GM12875 (cell line): ENCODE measurements around the gene KCNQ2.
A peak's percentile ranks its signal among the peaks of the same experiment; 100 is the strongest.

Source experiments
- H3K4me3 ChIP-seq: one replicate; pipeline ENCODE4 v1.5.1; 2011; ENCODE audit warnings: low read depth, low read length, control low read depth
- TF ChIP-seq, protein P1 (sequence below): IDR thresholded peaks from 2 replicates; pipeline ENCODE4 v1.5.1; 2011; ENCODE audit warnings: low read depth, mild to moderate bottlenecking, control low read depth, inconsistent platforms, low read length, moderate library complexity, borderline replicate concordance; ENCODE audit not compliant: insufficient read depth

KCNQ2 gene

DNA sequence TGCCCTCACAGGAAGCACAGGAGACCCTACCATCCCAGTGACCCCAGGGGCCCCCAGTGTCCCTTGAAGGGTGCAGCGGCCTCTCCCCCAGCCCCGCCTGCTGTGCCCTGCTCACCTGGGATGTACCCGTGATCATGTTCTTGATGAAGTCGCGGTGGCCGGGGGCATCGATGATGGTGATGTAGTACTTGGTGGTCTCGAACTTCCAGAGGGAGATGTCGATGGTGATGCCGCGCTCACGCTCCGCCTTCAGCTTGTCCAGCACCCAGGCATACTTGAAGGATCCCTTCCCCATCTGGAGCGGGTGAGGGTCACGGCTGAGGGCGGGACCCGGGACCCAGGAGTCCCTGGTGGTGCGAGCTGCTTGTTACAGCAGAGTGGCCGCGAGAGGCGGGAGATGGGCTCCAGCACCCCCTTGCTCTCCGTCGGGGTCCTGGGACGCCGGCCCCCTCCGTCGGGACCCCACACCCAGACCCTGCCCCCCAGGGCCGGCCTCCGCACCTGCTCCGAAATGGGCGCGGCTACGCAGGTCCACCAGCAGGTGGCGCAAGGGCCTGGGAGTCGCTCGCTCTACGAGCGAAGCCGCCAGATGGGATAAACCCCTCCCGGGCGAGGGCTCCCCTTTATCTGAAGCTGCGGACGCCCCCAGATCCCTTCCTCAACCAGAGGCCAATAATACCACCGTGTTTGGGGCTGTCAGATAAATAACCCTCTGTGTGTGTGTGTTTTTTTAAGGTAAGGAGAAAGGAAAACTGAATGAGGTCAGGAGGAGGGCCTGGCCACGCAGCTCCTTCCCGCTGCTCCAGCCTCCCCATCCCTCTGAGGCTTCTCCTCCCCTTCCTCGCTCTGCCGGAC is 23.5 kb upstream of the KCNQ2 start:
- H3K4me3 ChIP-seq, result no peak overlapping the region
- TF ChIP-seq, protein P1, sequence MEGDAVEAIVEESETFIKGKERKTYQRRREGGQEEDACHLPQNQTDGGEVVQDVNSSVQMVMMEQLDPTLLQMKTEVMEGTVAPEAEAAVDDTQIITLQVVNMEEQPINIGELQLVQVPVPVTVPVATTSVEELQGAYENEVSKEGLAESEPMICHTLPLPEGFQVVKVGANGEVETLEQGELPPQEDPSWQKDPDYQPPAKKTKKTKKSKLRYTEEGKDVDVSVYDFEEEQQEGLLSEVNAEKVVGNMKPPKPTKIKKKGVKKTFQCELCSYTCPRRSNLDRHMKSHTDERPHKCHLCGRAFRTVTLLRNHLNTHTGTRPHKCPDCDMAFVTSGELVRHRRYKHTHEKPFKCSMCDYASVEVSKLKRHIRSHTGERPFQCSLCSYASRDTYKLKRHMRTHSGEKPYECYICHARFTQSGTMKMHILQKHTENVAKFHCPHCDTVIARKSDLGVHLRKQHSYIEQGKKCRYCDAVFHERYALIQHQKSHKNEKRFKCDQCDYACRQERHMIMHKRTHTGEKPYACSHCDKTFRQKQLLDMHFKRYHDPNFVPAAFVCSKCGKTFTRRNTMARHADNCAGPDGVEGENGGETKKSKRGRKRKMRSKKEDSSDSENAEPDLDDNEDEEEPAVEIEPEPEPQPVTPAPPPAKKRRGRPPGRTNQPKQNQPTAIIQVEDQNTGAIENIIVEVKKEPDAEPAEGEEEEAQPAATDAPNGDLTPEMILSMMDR, result peak; percentile 93

DNA sequence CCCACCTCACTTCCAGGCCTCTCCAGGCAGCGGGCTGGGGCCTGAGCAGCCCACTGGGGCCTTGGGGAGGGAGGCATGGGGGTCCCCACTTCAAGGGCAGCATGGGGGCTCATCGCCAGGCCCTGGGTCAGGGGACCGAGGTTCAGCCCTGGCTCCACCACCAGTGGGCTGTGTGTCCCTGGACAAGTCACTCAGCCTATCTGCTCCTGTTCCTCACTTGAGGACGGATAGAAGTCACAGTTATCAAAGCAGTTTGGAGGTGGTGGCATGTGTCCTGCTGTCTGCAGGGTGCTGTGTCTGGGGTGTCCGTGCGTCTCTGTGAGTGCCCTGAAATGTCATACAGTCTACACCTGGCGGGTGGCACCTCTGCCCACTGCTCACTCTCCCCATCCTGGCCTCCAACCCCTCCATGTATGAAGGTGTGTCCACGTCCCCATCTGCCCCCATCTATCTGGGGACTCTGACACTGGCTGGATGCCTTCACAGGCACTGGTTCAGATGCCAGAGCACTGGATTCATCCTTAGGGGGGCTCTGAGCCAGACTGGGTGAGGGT is 22.8 kb upstream of the KCNQ2 start:
- no peak overlapping the region for H3K4me3 ChIP-seq
- TF ChIP-seq, protein P1, result no peak

DNA sequence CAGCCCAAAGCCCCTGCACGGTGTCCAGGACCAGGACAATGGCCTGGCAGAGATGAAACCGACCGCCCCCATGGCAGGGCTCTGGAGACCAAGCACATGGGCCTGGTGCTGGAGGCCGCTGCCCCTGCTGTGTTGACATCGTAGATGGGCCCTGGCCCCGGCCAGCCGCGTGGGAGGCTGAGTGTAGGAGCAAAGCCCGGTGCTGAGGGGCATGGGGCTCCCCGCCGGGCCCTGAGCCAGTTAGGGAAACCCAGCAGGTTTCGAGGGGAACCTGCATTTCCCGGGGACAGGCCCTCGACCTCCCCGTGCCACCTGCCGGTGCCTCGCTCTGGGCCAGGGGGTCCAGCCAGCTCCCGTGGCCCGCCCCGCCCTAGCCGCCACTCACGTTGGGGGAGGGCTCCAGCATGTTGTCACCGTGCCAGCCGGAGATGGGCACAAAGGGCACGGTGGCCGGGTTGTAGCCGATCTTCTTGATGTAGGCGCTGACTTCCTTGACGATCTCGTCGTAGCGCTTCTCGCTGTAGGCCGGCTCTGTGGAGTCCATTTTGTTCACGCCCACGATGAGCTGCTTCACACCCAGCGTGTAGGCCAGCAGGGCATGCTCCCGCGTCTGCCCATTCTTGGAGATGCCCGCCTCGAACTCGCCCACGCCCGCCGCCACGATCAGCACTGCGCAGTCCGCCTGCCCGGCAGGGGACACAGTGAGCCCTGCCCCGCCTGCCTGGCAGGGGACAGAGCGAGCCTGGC is 22.1 kb upstream of the KCNQ2 start:
- no peak overlapping the region for H3K4me3 ChIP-seq
- TF ChIP-seq, protein P1, result no peak

DNA sequence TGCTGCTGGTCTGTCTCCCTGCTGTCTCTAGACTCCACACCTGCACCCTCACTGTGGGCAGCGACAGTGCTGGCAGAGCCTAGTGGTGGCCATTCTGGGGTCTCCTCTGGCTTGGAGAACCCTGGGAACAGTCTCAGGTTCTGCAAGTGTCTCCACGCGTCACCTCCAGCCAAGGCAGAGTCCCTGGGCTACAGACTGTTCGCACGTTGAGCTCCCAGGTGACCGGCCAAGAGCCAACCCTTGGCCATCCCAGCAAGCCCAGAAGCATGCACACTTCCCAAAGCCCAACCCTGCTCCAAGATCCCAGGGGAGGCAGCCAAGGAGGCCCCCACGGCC is 21.6 kb upstream of the KCNQ2 start:
- no peak overlapping the region for H3K4me3 ChIP-seq
- TF ChIP-seq, protein P1, result no peak

DNA sequence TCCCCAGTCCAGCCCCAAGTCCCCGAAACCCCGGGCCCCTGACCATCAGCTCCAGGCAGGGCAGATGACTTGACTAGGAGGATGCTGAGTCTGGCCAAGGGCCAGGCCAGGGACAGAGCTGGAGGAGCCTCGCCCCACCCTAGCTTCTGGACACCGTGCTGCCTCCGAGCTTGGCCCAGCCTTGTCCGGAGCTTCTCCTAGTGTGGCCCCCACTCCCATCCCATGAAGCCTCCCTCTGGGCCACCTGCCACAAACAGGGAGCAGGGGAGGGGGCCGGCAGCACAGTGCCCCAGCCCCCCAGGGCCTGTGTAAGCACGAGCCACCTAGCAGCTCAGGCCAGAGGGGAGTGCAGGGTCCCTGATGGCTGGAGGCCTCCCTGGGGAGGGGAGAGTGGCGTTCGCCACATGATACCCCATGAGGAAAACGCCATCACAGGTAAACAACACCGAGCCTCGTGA is 21.1 kb upstream of the KCNQ2 start:
- TF ChIP-seq, protein P1, result no peak
- no peak overlapping the region for H3K4me3 ChIP-seq

DNA sequence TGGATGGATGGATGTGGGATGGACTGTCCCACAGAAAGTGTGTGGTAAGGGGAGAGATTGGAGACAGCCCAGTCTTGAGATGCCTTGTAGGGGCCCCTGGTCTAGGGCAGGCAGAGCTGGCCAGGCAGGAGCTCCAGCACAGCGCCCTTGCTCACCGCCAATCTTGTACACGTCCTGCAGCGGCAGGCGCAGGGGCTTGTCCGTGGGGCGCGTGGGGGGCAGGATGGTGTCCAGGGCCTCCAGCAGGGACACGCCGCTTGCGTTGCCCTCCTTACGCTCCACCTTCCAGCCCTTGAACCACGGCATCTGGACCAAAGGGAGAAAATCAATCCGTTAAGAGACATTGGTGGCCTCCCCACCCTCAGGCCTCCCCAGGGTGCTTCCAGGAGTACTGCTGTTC is 20.5 kb upstream of the KCNQ2 start:
- TF ChIP-seq, protein P1, result no peak
- H3K4me3 ChIP-seq, result no peak overlapping the region

DNA sequence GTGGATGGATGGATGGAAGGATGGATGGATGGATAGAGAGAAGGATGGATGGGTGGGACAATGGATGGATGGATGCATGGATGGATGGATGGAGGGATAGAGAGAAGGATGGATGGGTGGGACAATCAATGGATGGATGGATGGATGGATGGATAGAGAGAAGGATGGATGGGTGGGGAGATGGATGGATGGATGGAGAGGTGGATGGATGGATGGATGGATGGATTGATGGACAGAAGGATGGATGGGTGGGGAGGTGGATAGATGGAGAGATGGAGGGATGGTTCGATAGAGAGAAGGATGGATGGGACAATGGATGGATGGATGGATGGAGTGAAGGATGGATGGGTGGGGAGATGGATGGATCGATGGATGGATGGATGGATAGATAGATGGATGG is 20.1 kb upstream of the KCNQ2 start:
- TF ChIP-seq, protein P1, result no peak

More for the DNA sequence above, 20.1 kb upstream of the KCNQ2 start:
- H3K4me3 ChIP-seq, result no peak overlapping the region
